Fibroblast of the aortic adventitia (primary cell): Measurements from ENCODE around the gene MMP21. TPM values are rescaled to one million over a fixed set of nuclear protein-coding genes. Genes with fewer than 3 reads are reported as not detected.

Source experiments
- DNase-seq: peaks from one replicate; pipeline ENCODE4 v3.0.0-alpha.2; 2010; ENCODE audit warnings: low read depth
- H3K4me3 ChIP-seq: 2 replicates; pipeline ENCODE4 v1.5.1; 2011; ENCODE audit warnings: low read depth, mild to moderate bottlenecking, control low read depth, low read length, moderate library complexity
- total RNA-seq: library from RNA; depleted of rRNA; stranded (reverse); fragments of >200 nt; gene quantifications from 2 replicates; pipeline ENCODE4 v1.2.3, GENCODE V29; 2012; ENCODE audit warnings: low replicate concordance
- TF ChIP-seq, protein P1 (sequence below): IDR thresholded peaks from 2 replicates; pipeline ENCODE4 v1.5.1; 2011; ENCODE audit warnings: mild to moderate bottlenecking, low read length, control low read depth, inconsistent platforms; ENCODE audit not compliant: insufficient read depth

The MMP21 gene
- total RNA-seq, 1 donor: 0.09 TPM

DNA sequence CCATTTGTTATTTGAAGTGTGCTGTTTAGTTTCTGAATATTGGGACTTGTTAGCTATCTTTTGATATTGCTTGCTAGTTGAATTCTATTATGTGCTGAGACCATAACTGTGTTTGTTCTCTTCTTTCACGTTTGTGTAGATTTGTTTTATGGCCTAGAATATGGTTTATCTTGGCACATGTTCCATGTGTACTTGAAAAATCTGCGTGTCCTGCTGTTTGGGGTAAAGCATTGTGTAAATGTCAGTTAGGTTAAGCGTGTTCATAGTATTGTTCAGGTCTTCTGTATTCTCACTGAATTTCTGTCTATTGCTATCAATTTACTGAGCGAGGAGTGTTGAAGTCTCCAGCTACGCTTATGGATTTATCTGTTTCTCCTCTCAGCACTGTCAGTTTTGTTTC is 19.4 kb downstream of the MMP21 start:
- no peak overlapping the region for H3K4me3 ChIP-seq
- no peak for DNase-seq

GRCh38 chr10:125747417-125747816 is 28.2 kb downstream of the MMP21 start:
- TF ChIP-seq, protein P1, sequence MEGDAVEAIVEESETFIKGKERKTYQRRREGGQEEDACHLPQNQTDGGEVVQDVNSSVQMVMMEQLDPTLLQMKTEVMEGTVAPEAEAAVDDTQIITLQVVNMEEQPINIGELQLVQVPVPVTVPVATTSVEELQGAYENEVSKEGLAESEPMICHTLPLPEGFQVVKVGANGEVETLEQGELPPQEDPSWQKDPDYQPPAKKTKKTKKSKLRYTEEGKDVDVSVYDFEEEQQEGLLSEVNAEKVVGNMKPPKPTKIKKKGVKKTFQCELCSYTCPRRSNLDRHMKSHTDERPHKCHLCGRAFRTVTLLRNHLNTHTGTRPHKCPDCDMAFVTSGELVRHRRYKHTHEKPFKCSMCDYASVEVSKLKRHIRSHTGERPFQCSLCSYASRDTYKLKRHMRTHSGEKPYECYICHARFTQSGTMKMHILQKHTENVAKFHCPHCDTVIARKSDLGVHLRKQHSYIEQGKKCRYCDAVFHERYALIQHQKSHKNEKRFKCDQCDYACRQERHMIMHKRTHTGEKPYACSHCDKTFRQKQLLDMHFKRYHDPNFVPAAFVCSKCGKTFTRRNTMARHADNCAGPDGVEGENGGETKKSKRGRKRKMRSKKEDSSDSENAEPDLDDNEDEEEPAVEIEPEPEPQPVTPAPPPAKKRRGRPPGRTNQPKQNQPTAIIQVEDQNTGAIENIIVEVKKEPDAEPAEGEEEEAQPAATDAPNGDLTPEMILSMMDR: no peak
- no peak for DNase-seq
- H3K4me3 ChIP-seq: no peak overlapping the region

More for the DNA sequence above, 19.4 kb downstream of the MMP21 start:
- TF ChIP-seq, protein P1: no peak

GRCh38 chr10:125744909-125745308 is 30.7 kb downstream of the MMP21 start:
- H3K4me3 ChIP-seq: no peak overlapping the region
- DNase-seq: no peak
- TF ChIP-seq, protein P1: no peak

GRCh38 chr10:125742465-125742864 is 33.2 kb downstream of the MMP21 start:
- TF ChIP-seq, protein P1: peak; percentile 7
- H3K4me3 ChIP-seq: no peak overlapping the region
- peak; percentile 3 for DNase-seq

- no peak for DNase-seq
- TF ChIP-seq, protein P1: no peak
- H3K4me3 ChIP-seq: no peak overlapping the region
Measured at GRCh38 chr10:125739994-125740679, 35.5 kb downstream of the MMP21 start.

- no peak for DNase-seq
- TF ChIP-seq, protein P1: no peak
- no peak overlapping the region for H3K4me3 ChIP-seq
Measured at GRCh38 chr10:125738206-125738605, 37.4 kb downstream of the MMP21 start.

DNA sequence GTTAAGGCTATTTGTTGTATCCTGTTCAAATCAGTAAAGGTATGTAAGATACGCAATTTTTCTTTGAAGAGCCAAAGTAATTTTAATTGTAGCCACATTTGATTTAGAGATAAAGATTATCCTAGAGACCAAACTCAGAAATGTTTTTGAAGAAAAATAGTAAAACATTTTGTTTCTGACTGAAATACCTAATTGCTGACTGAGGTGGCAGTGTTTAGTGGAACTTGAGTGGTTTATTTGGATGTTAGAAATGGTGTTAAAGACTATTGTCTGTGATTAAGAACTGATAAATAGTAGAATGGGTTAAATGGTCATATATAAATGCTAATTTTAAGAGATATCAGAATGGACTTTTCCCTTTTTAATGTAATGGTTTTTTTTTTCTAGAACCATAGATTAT is 40.8 kb downstream of the MMP21 start:
- TF ChIP-seq, protein P1: peak; percentile 28
- H3K4me3 ChIP-seq: no peak overlapping the region
- no peak for DNase-seq
